GM12872 (cell line): ENCODE results near the gene SDK1.

ENCODE experiments used
- CTCF ChIP-seq: IDR thresholded peaks from 3 replicates; pipeline ENCODE4 v1.5.1; 2011; ENCODE audit warnings: low read depth, mild to moderate bottlenecking, low read length, moderate library complexity; ENCODE audit not compliant: insufficient read depth

Gene SDK1

GRCh38 chr7:4144811-4145510 is 843.9 kb downstream of the SDK1 start:
- no peak for TF ChIP-seq CTCF

- no peak for TF ChIP-seq CTCF
Observed at GRCh38 chr7:4145576-4145975, 844.5 kb downstream of the SDK1 start.

- no peak for TF ChIP-seq CTCF
Observed at GRCh38 chr7:4147926-4148620, 847.0 kb downstream of the SDK1 start.

- TF ChIP-seq CTCF: no peak
Observed at GRCh38 chr7:4149236-4149635, 848.2 kb downstream of the SDK1 start.

GRCh38 chr7:4149645-4150044 is 848.6 kb downstream of the SDK1 start:
- no peak for TF ChIP-seq CTCF

- TF ChIP-seq CTCF: no peak
Observed at GRCh38 chr7:4150731-4151130, 849.7 kb downstream of the SDK1 start.

- TF ChIP-seq CTCF: no peak
Observed at GRCh38 chr7:4151524-4151923, 850.5 kb downstream of the SDK1 start.
